Effector memory CD4-positive, alpha-beta T cell (primary cell): ENCODE measurements around the gene NFYA.

Experiments
- DNase-seq, 3 donors: peaks; one replicate each; pipeline ENCODE4 v3.0.0-alpha.2; 2020
- H3K27ac ChIP-seq: 2 replicates; pipeline ENCODE4 v1.7.0; 2013; ENCODE audit warnings: mild to moderate bottlenecking, low read length, moderate library complexity; ENCODE audit not compliant: insufficient read depth, poor library complexity, severe bottlenecking
- H3K27me3 ChIP-seq: replicated peaks from 2 replicates; pipeline ENCODE4 v1.7.0; 2013; ENCODE audit warnings: mild to moderate bottlenecking, low read length; ENCODE audit not compliant: insufficient read depth, control insufficient read depth, poor library complexity, severe bottlenecking
- H3K36me3 ChIP-seq: 2 replicates; pipeline ENCODE4 v1.7.0; 2013; ENCODE audit warnings: mild to moderate bottlenecking, low read length, moderate library complexity; ENCODE audit not compliant: control insufficient read depth, insufficient read depth
- H3K4me1 ChIP-seq: 2 replicates; pipeline ENCODE4 v1.7.0; 2013; ENCODE audit warnings: low read length, mild to moderate bottlenecking; ENCODE audit not compliant: control insufficient read depth, insufficient read depth, poor library complexity, severe bottlenecking
- H3K4me3 ChIP-seq: 2 replicates; pipeline ENCODE4 v1.7.0; 2013; ENCODE audit warnings: low read length, low read depth, mild to moderate bottlenecking; ENCODE audit not compliant: insufficient read depth, poor library complexity, severe bottlenecking
- H3K9me3 ChIP-seq: 2 replicates; pipeline ENCODE4 v1.7.0; 2013; ENCODE audit warnings: mild to moderate bottlenecking, low read length, moderate library complexity; ENCODE audit not compliant: control insufficient read depth

Gene NFYA

DNA sequence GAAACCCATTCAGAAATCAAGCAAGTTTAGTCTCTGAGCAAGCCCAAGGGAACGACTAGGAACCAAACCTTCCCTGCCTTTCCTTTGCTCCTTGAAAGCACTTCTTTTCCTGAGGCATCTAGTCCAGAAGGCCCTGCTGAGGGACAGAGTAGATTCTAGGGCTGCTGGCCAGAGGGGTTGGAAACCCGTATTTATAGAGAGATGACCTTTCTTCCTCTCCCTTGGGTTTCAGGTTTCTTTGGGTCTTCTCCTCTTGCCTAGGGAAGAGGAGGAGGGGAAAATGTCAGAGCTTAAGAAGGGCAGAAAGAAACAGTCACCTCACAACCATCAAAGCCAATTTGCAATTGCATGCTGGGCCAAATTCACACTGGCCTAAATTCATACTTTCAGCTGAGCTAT, 14.0 kb upstream of the NFYA start:
- Histone ChIP-seq H3K36me3 (peaks cover 20% of the 10 kb centered on the region), H3K4me1 (no peaks in the 10 kb centered on the region), H3K27ac (no peak overlapping the region), H3K9me3 (no peaks in the 10 kb centered on the region), H3K4me3 (no peak overlapping the region), H3K27me3 (no peaks in the 10 kb centered on the region)
- no peak for DNase-seq

DNA sequence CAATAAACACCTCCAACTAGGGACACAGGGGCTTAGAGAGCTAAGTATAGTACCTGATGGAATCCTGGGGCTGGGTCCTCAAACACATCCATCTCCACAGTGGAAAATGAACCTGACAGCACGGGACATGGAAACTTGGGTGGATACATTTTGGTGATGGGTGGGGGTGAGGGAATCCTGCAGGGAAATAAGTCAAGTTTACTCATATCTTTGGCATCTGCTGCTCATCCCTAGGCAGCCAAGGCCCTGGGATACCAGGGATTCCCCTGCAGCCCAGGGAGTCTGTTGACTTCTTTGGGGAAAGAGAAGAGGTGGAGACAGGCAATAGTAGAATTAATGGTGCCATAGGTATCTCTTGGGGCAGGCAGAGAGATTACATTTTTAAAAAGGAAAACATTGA, 13.2 kb upstream of the NFYA start:
- no peak overlapping the region for H3K4me3 ChIP-seq
- H3K27ac ChIP-seq = no peak overlapping the region
- H3K4me1 ChIP-seq = no peaks in the 10 kb centered on the region
- no peak for DNase-seq
- no peaks in the 10 kb centered on the region for H3K27me3 ChIP-seq
- H3K9me3 ChIP-seq = no peaks in the 10 kb centered on the region
- peaks cover 25% of the 10 kb centered on the region for H3K36me3 ChIP-seq

DNA sequence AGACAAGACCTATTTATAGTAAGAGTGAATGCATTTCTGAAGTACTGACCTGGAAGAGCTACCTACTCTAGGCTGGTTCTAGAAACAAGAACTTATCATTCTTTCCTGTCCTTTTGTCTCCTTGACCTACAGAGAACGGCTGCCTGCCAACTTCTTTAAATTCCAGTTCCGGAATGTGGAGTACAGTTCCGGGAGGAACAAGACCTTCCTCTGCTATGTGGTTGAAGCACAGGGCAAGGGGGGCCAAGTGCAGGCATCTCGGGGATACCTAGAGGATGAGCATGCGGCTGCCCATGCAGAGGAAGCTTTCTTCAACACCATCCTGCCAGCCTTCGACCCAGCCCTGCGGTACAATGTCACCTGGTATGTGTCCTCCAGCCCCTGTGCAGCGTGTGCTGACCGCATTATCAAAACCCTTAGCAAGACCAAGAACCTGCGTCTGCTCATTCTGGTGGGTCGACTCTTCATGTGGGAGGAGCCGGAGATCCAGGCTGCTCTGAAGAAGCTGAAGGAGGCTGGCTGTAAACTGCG, 11.5 kb upstream of the NFYA start:
- H3K36me3 ChIP-seq = peaks cover 32% of the 10 kb centered on the region
- no peaks in the 10 kb centered on the region for H3K9me3 ChIP-seq
- no peak overlapping the region for H3K4me3 ChIP-seq
- H3K4me1 ChIP-seq = no peaks in the 10 kb centered on the region
- no peak for DNase-seq
- no peak overlapping the region for H3K27ac ChIP-seq
- no peaks in the 10 kb centered on the region for H3K27me3 ChIP-seq

GRCh38 chr6:41062056-41062455, 10.7 kb upstream of the NFYA start:
- Histone ChIP-seq H3K9me3 (no peaks in the 10 kb centered on the region), H3K36me3 (peaks cover 32% of the 10 kb centered on the region), H3K27me3 (no peaks in the 10 kb centered on the region), H3K4me1 (no peaks in the 10 kb centered on the region), H3K4me3 (no peak overlapping the region), H3K27ac (no peak overlapping the region)
- no peak for DNase-seq

- no peak for DNase-seq
- H3K4me3 ChIP-seq = no peak overlapping the region
- H3K4me1 ChIP-seq = no peaks in the 10 kb centered on the region
- peaks cover 35% of the 10 kb centered on the region for H3K36me3 ChIP-seq
- no peaks in the 10 kb centered on the region for H3K9me3 ChIP-seq
- H3K27me3 ChIP-seq = no peaks in the 10 kb centered on the region
- no peak overlapping the region for H3K27ac ChIP-seq
These were observed 8.9 kb upstream of the NFYA start for GRCh38 chr6:41063884-41064285.

- H3K9me3 ChIP-seq = no peaks in the 10 kb centered on the region
- no peak overlapping the region for H3K27ac ChIP-seq
- DNase-seq = no peak
- H3K36me3 ChIP-seq = peaks cover 43% of the 10 kb centered on the region
- H3K27me3 ChIP-seq = no peaks in the 10 kb centered on the region
- no peaks in the 10 kb centered on the region for H3K4me1 ChIP-seq
- H3K4me3 ChIP-seq = no peak overlapping the region
These were observed 7.9 kb upstream of the NFYA start for GRCh38 chr6:41064841-41065240.

GRCh38 chr6:41065550-41066026, 7.2 kb upstream of the NFYA start:
- H3K27me3 ChIP-seq = no peaks in the 10 kb centered on the region
- no peaks in the 10 kb centered on the region for H3K9me3 ChIP-seq
- no peak for DNase-seq
- no peak overlapping the region for H3K27ac ChIP-seq
- H3K4me1 ChIP-seq = no peaks in the 10 kb centered on the region
- peaks cover 51% of the 10 kb centered on the region for H3K36me3 ChIP-seq
- no peak overlapping the region for H3K4me3 ChIP-seq

- Histone ChIP-seq H3K4me3 (no peak overlapping the region), H3K9me3 (no peaks in the 10 kb centered on the region), H3K4me1 (peaks cover 7% of the 10 kb centered on the region), H3K27me3 (no peaks in the 10 kb centered on the region), H3K27ac (no peak overlapping the region), H3K36me3 (peaks cover 40% of the 10 kb centered on the region)
- DNase-seq = peak; percentile 14 to 57 (median 24)
These were observed 5.9 kb upstream of the NFYA start for GRCh38 chr6:41066867-41067304.

DNA sequence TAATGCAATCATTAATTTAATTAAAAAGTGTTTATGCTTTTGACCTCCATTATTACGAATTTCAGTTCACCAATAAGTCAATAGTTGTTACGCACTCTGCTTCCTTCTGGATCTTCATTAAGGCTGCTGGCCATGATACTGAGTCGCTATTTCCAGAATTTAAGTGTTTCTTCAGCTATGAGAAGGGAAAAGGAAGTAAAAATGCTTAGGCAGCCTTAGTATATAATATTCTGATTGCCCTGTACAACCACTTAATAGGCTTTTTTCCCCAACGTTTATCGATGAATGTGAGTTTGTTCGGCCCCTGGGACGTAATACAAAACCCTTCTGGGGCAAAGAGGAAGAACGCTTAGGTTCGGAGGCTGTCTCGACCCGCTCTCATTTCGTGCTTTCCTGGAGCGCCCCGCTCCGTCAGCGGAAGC, 1.3 kb upstream of the NFYA start:
- no peak for DNase-seq

DNA sequence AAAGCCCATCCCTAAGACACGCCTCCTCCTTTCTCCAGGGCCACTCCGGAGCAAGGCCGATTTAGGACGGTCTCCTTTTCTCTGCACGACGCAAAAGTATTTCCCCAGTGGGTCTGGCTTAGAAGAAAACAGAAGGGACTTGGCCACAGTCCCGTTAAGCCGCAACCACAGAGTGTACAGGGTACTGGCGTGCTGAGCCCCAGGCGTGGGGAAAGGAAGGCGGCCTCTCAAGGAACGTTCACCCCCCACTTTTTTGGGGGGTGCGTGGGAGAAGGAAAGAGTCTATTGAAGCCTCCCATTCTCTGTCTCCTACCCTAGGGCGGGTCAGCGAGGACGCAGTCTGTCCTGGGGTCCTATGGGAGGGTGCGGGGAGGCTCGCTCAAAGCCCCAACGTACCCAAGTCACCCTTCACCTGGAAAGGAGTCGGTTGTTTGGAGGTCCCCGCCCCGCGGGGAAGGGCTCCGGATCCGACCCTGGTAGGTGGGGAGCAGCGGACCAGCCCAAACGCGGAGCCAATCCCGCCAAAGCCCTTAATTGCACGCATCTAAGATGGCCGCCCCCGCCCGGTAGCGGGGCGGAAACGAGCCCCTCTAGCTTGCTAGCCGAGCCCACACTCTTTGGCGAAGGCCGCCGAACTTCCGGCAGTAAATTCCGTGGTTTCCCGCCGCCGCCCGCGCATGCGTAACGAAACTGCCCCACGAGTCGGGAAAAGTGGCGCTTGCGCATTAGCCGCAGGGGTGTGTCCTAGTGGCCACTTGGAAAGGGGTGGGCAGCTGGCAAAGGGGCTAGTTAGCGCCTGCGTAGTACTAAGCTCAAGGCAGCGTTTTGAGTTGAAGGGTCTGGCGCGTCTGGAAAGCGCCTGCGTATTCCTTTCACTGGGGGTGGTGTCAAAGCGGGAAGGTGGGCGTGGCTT, 595 bp upstream of the NFYA start, which contains the start of gene OARD1:
OARD1 (minus strand) TSS at position 434 of the 913 bp plus-strand sequence. CDS start 722 bp downstream, outside the sequence.
- Histone ChIP-seq H3K9me3 (no peaks in the 10 kb centered on the region), H3K4me1 (peaks cover 30% of the 10 kb centered on the region), H3K36me3 (peaks cover 20% of the 10 kb centered on the region), H3K4me3 (peak within 1 kb of the TSS; percentile 92), H3K27ac (peak within 1 kb of the TSS; percentile 94), H3K27me3 (no peaks in the 10 kb centered on the region)
- DNase-seq = peak; percentile 100

More for the DNA sequence above, 1.3 kb upstream of the NFYA start:
- Histone ChIP-seq H3K36me3 (peaks cover 20% of the 10 kb centered on the region), H3K27ac (peak overlapping the region; percentile 94), H3K4me3 (peak overlapping the region; percentile 92), H3K27me3 (no peaks in the 10 kb centered on the region), H3K4me1 (peaks cover 30% of the 10 kb centered on the region), H3K9me3 (no peaks in the 10 kb centered on the region)
